WERI-Rb-1 (cell line): Measurements from ENCODE around the gene P3H1.

Experiments
- DNase-seq: peaks from one replicate; pipeline ENCODE4 v3.0.0-alpha.2; 2020
- H3K27ac ChIP-seq: fragments of 250-450 bp; sonication (Bioruptor Pico); 2 replicates; pipeline ENCODE4 v1.5.1; 2020; ENCODE audit warnings: mild to moderate bottlenecking, moderate library complexity
- H3K27me3 ChIP-seq: fragments of 250-450 bp; sonication (Bioruptor Pico); 2 replicates; pipeline ENCODE4 v1.5.1; 2021; ENCODE audit warnings: mild to moderate bottlenecking, low read depth, moderate library complexity; ENCODE audit not compliant: insufficient read depth, severe bottlenecking
- H3K36me3 ChIP-seq: fragments of 250-450 bp; sonication (Bioruptor Pico); 2 replicates; pipeline ENCODE4 v1.5.1; 2020; ENCODE audit warnings: mild to moderate bottlenecking, moderate library complexity
- H3K4me3 ChIP-seq: 2 replicates; pipeline ENCODE4 v1.5.1; 2011; ENCODE audit warnings: low read depth, mild to moderate bottlenecking, control low read depth, low read length
- H3K9me3 ChIP-seq: fragments of 250-450 bp; sonication (Bioruptor Pico); 2 replicates; pipeline ENCODE4 v1.5.1; 2021; ENCODE audit warnings: mild to moderate bottlenecking, moderate library complexity; ENCODE audit not compliant: severe bottlenecking
- TF ChIP-seq, protein P1 (sequence below): IDR thresholded peaks from 2 replicates; pipeline ENCODE4 v1.5.1; 2011; ENCODE audit warnings: low read depth, mild to moderate bottlenecking, control low read depth, inconsistent platforms, low read length

P3H1 gene

DNA sequence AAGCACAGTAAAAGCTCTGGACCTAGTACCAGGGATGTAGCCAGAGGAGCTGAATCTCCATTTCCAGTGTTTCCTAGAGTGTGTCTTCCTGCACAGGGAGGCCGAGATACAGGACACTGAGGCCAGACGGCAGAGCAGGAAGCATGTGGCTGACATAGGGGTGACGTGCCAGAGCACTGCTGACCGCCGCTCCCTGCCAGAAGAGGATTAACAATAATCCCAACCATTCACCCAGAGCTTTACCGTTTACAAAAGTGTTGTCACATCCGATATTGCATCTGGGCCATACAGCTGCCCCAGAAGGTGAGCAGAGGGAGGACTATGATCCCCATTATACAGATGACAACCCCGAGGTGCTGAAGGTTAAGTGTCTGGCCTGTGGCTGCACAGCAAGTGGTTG, 21.0 kb downstream of the P3H1 start:
- Histone ChIP-seq H3K4me3 (no peak overlapping the region), H3K27ac (peak overlapping the region; percentile 26), H3K36me3 (peaks cover 33% of the 10 kb centered on the region), H3K9me3 (no peaks in the 10 kb centered on the region), H3K27me3 (no peaks in the 10 kb centered on the region)
- peak; percentile 70 for DNase-seq
- TF ChIP-seq, protein P1, sequence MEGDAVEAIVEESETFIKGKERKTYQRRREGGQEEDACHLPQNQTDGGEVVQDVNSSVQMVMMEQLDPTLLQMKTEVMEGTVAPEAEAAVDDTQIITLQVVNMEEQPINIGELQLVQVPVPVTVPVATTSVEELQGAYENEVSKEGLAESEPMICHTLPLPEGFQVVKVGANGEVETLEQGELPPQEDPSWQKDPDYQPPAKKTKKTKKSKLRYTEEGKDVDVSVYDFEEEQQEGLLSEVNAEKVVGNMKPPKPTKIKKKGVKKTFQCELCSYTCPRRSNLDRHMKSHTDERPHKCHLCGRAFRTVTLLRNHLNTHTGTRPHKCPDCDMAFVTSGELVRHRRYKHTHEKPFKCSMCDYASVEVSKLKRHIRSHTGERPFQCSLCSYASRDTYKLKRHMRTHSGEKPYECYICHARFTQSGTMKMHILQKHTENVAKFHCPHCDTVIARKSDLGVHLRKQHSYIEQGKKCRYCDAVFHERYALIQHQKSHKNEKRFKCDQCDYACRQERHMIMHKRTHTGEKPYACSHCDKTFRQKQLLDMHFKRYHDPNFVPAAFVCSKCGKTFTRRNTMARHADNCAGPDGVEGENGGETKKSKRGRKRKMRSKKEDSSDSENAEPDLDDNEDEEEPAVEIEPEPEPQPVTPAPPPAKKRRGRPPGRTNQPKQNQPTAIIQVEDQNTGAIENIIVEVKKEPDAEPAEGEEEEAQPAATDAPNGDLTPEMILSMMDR: no peak

DNA sequence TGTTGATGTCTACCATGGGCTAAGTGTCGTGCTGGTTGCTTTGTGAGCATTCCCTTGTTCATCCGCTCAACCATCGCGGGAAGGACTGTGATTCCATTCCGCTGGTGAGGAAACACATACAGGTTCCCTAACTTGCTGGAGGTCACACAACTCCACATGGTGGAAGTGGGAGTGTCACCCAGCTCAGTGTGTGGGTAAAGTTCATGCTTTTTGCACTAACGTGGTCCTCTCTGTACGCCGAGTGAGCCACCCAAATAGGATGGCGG, 22.7 kb downstream of the P3H1 start:
- DNase-seq: no peak
- no peaks in the 10 kb centered on the region for H3K9me3 ChIP-seq
- no peak overlapping the region for H3K27ac ChIP-seq
- no peaks in the 10 kb centered on the region for H3K27me3 ChIP-seq
- TF ChIP-seq, protein P1: no peak
- H3K4me3 ChIP-seq: no peak overlapping the region
- peaks cover 22% of the 10 kb centered on the region for H3K36me3 ChIP-seq

DNA sequence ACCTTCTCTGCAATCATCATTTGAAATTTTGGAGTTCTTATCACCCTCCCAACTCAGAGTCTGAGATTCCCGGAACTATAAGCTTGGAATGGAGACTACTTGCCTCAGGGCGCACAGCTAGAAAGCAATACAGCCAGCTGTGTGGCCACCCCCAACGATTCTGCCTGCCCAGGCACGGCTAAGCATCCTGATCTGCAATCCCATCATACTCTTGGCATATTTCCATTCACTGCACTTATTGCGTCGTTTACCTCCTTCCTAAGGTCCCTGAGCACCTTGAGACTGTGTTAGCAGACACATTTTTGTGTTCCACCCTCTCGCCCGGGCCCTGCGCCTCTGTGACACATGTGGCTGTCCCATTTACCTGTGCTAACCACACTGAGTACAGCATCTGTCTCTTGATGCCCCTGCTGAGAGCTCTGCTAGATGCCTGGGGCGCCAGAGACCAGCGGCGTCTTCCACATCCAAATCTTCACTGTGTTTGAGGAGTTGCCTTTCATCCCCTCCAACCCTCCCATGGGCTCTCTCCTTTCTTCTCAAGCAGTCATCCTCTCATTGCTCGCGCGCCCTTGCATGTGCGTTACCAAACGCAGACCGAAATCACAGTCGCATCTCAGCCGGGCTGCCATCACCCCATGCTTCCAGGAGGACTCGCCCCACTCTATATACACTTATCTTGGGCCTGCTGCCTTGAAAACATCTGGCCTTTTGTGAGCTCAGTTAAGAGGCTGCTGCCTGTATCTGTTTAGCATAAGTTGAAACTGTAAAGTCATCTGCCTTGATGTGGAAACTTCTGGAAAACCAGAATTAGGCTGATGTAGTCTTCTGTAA, 23.3 kb downstream of the P3H1 start:
- no peak overlapping the region for H3K27ac ChIP-seq
- no peak for DNase-seq
- H3K27me3 ChIP-seq: no peaks in the 10 kb centered on the region
- peaks cover 20% of the 10 kb centered on the region for H3K36me3 ChIP-seq
- no peak overlapping the region for H3K4me3 ChIP-seq
- TF ChIP-seq, protein P1: no peak
- H3K9me3 ChIP-seq: no peaks in the 10 kb centered on the region

DNA sequence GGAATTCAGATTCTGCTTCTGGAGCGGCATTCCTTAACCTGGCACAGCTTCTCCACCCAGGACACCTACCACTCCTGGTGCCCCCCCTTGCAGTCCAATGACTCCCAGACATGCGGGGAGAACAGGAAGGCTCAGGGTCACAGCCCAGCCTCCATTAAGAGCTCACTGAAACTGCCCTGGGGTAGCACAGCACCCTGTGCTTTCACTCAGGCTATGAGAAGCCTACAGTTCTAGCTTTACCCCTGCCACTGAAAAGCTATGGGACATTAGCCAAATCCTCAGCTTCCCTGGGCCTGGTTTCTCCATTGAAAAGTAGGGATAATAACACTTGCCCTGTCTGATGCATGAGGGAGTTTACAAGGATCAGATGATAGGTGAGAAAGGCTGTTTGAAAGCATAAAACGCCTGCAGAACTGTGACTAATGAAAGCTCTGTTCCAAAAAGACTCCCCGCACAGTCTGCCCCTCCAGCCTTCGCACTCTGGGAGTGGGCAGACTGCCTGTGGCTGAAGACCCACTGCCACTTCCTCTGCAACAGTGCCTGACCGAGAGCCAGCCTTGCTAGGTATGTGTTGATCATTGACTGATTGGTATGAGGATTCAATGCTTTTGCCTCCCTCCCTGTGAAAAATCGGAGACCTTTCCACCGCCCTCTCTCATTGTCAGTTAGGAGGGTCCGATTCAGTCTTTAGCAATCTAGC, 24.1 kb downstream of the P3H1 start:
- Histone ChIP-seq H3K36me3 (peaks cover 16% of the 10 kb centered on the region), H3K4me3 (no peak overlapping the region), H3K27me3 (no peaks in the 10 kb centered on the region), H3K27ac (no peak overlapping the region), H3K9me3 (no peaks in the 10 kb centered on the region)
- DNase-seq: no peak
- TF ChIP-seq, protein P1: no peak

DNA sequence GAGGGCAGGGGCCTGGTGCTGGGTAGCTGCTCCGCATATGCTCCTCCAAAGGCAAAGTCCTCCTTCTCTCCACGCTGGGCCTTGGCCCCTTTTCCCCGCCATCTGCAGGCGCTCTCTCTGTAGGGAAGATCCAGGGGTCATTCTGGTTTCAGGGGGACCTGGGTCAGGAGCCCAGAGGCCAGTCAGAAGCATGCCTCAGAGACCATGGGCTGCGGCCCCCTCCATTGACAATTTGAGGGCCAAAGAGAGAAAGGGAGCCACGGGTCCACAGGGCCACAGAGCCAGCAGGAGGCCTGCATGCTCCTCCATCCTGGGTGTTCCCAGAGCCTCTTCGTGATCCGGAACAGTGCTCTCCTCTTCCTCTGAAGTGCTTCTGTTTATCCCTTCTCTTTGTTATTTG, 24.7 kb downstream of the P3H1 start:
- H3K9me3 ChIP-seq: no peaks in the 10 kb centered on the region
- no peak for DNase-seq
- peaks cover 11% of the 10 kb centered on the region for H3K36me3 ChIP-seq
- no peak overlapping the region for H3K27ac ChIP-seq
- no peak overlapping the region for H3K4me3 ChIP-seq
- H3K27me3 ChIP-seq: no peaks in the 10 kb centered on the region
- TF ChIP-seq, protein P1: no peak
